HG02870 (cell line): ENCODE measurements around the gene LRRK1.
A peak's percentile ranks its signal among the peaks of the same experiment; 100 is the strongest.

Experiments
- ATAC-seq: cut with Tn5 transposase; IDR thresholded peaks from one replicate; pipeline ENCODE4 v1.9.1; 2021; ENCODE audit warnings: mild to moderate bottlenecking, moderate library complexity; ENCODE audit not compliant: unreplicated experiment

Gene LRRK1

DNA sequence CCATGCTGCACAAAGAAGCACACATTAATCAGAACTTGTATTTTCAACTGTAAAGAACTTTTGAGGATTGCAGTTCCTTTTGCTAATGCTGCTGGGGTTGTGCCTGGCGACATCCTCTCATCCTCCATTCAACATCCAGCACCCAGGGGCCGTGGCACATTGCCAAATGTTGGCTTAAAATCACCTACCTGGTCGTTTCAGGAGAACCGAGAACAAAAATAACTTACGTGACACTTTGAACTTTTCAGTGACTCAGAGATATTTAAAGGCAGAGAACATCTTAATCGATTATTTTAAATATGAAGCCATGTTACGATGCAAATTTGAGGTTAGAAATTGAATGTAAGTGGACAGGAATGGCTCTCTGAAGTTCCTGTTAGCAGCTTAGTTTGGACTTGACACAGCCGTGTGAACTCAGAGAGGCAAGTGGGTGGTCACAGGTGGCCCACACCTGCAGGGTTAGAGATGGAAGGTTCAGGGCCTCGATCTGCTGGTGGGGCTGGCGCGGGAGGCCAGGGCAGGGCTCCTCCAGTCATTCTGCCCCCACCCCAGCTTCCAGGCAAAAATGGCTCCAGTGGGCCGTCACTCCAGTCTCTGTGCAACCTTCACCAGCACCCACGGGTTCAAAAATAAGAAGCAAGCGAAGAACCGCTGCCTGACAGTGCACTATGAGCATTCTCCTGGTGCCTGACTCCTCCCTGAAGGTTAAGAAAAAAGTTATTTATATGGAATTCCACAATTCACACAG is 12.2 kb downstream of the LRRK1 start:
- peak; percentile 60 for ATAC-seq

- no peak for ATAC-seq
These were observed 13.7 kb downstream of the LRRK1 start for GRCh38 chr15:100932676-100933348.

DNA sequence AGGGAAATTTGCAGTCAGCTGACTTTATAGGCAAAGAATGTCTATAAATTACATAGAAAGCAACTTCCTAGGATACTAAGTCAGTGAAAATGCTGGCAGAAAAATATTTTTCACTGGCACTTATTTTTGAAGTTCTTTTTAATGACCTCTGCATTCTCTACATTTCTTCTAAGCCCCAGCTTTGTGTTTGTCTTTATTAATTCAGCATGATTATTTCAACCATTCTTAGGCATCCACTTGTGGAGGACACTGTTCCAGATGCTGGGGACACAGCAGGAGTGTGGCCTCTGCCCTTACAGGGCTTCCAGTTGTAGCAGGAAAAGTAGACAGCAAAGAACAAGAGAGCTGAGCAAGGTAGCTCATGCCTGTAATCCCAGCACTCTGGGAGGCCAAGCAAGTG is 15.0 kb downstream of the LRRK1 start:
- no peak for ATAC-seq

DNA sequence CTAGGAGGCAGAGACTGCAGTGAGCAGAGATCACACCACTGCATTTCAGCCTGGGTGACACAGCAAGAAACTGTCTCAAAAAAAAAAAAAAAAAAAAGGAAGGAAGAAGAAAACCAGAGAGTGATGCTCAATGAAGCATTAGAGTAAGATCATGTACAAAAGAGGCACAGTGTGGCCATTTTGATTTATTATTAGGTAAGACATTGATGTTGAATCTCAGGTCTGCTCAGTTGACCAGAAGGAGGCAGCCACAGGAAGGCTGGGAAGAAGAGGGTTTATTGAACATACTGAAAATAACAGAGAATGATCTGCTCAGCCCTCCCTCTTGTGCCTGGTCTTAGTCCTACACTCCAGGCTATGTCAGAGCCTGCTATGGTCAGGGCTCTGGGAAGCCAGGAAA is 15.6 kb downstream of the LRRK1 start:
- no peak for ATAC-seq

GRCh38 chr15:100937171-100937570 is 18.0 kb downstream of the LRRK1 start:
- ATAC-seq, result no peak

DNA sequence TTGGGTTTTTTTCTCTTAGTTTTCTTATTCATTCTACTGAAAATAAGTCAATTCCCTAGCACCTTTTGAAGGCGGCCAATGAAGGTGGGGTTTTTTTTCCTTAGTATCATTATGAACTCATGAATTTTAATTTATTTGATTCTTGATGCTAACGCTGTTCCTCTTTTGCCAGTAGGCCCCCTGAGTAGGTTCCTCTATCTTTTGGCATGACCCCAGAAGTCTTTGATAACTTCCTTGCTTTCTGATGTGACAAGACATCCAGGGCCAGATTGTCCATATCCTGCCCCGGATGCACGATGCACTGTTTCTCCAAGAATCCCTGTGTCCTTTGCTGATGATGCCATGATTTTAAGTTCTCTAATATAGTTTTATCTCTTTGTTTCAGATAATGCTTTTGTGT is 20.6 kb downstream of the LRRK1 start:
- no peak for ATAC-seq

GRCh38 chr15:100940767-100941379 is 21.7 kb downstream of the LRRK1 start:
- peak; percentile 83 for ATAC-seq

- ATAC-seq, result peak; percentile 41
These were observed 22.4 kb downstream of the LRRK1 start for GRCh38 chr15:100941536-100941935.

- no peak for ATAC-seq
These were observed 23.7 kb downstream of the LRRK1 start for GRCh38 chr15:100942656-100943425.

DNA sequence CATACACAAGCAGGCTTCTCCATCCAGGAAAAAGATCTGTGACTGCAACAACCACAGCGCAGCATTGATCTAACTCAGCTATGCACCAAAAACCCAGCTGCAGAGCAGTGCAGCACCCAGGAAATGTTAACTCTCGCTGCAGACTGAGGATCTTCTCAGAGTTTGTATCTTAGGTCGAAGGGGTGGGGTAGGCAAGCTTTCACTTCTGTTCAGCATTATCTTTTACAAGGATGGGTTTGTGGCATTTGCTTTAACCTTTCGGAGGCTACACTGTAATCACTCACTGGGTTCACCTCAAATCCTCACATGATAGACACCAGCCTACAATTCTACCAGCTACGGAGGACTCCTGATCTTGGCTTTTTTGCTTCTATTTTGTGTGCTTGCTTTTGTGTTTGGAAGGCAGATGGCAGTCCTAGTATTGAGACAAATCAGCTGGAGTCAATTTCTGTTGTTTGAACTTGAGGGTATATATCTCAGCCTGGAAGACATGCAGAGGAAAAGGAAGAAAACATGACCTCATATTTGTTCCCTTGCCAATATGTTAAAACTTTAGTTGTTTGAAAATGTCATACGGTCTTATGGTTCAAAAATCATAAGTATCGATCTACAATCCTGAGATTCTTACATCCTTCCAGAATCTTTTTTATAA is 25.2 kb downstream of the LRRK1 start:
- no peak for ATAC-seq

DNA sequence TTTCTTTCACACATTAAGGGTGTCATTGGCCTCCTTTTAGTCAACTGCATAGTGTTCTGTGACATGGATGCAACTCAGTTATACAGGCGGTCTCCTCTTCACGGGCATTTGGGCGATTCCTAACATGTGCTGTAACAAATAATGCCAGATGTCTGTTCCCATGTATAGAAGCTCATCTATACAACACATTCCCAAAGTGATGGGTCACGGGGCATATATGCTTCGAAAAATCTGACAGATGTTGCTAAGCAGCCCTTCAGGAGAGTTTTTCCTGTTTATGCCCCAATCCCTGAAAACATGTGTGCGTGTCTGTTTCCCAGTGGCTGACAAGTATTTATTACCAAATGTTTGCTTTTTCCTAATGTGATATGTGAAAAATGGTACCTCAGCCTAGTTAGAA is 25.8 kb downstream of the LRRK1 start:
- ATAC-seq, result no peak

DNA sequence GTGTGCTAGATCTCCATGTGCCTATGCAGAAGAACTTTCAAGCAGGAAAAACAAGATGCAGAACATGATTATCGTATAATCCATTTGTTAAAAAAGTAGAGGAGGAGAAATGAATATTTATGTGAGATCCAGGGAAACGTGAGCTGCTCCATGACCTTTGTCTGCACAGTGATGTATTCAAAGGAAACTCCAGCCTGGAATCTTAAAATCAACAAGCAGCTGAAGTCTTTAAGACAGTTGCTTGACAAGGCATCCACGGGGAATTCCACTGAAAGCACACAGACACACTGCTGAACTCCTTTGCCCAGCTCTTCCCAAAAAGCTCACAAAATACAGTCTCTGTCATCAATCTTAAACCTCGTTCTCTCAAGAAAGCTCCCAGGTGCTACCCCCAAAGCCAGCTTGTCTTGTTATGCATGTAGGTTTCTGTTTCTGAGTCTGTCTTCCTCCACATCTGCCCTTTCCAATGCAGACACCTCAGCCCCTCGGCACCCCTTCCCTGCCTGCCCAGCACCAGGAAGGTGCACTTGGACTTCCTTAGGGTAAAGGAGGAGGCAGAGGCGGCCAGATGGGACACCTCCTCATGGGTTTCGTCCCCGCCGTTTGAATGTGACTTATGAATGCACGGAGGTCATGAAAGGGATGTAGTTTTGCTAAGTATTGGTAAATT is 28.7 kb downstream of the LRRK1 start:
- no peak for ATAC-seq

- no peak for ATAC-seq
These were observed 29.2 kb downstream of the LRRK1 start for GRCh38 chr15:100948430-100948762.

DNA sequence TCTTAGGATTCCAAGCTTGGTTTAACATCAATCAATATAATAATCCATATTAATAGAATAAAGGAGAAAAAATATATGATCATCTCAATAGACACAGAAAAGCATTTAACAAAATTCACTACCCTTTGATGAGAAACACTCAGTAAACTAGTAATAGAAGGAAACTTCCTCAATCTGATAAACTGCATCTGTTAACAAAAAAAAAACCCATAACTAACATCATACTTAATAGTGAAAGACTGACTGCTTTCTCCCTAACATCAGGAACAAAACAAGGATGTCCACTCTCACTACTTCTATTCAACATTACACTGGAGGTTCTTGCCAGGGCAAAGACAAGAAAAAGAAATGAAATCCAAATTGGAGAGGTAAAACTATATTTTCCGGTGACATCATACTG is 30.5 kb downstream of the LRRK1 start:
- no peak for ATAC-seq

- no peak for ATAC-seq
These were observed 32.8 kb downstream of the LRRK1 start for GRCh38 chr15:100951965-100952364.

- no peak for ATAC-seq
These were observed 33.4 kb downstream of the LRRK1 start for GRCh38 chr15:100952566-100952965.

DNA sequence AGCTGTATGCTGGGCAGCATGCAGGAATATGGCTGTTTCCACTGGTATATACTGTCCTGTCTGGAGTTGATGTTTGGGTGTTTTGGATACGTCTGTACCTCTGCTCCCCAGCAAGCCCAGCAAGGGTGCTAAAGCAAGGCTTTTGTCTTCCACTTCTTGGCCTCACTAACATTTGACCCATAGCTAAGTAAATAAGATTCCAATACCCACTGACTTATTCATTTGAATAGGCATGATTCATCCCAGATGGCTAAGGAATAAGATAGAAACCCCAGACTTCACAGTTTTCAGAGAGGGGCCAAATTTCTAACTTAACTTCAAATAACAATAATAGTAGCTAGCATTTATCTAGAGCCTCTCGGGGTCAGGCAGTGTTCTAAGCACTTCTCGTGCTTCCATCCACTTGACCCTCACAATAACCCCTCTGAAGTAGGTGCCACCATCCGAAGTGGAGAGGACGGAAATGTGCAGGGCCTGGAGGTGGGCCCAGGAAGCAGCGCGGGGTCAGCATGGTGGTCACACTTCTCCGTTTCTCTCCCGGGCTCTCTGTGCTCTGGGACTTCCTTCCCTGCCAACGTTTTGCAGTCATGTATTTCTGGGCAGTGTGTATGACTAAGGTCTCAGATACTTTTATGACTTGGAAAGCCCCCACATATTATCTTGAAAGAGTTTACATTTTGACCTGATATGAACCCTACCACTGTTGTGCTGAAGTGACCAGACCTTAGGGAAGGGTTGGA is 39.3 kb downstream of the LRRK1 start:
- ATAC-seq, result no peak

DNA sequence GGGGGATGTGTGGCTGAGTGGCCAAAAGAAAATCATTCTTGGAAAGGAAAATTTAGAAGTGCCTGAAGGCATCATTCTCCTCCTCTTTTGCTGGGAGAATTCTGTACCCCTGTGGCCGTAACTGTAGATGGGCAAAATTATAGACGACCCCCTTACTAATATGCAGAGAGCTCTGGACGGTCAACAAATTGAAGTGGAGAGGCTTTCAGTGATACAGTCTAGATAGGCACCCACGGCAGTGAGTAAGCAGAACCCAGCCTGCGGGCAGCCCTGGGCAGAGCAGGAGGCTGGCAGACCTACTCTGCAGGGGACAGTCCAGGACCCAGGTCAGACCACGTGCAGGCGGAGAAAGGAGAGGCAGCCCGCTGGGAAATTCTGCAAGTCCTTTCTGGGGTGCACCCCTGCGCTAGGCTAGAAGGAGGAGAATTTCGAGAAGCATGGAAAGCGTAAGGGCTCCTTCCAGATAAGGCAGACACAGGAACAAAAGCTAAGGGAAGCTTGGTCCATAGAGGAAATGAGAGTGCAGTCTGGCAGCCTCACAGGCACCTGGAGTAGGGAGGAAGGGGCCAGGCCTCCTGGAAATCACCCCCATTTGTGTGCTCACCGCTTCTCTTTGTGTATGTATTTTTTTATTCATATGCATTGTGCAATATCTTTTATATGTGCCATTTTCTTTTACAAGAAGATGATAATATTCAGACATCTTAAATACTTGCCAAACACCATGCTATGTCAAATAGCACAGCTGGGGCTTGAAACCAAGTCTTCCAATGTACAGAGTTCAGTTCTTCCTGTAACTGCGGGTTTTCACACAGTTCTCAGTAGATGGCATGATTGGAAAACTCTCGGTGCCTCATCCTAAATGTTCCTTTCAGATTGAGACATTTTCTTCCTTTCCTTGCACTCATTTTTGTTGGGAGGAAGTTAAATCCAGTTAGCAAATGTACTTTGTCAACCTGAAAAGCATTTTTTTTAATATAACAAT is 40.2 kb downstream of the LRRK1 start:
- ATAC-seq, result no peak

DNA sequence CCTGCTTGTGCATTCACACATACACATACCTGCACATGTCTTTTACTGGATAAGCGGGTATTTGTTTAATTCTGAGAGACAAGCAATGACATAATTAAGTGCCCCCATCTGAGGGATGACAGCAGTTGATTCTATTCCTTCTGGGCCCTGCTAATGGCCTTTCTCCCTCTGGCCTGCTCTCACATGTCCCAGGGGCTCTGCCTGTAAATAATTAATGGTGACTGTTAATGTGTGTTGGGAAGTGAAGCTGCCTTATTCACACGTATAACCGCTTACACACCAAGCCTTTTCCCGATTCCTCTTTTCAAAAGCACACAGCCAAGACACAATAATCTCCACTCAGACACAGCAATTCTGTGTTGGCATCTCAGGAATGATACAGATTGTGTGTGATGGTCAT is 47.8 kb downstream of the LRRK1 start:
- ATAC-seq, result no peak
